Panc1 (cell line): ENCODE results near the gene STK25. TPM values are rescaled to one million over a fixed set of nuclear protein-coding genes. Genes with fewer than 3 reads are reported as not detected.

Source experiments
- ATAC-seq: fragments of 200-7000 bp; cut with Tn5 transposase; 2 replicates; pipeline ENCODE4 v1.9.1; 2020; ENCODE audit warnings: mild to moderate bottlenecking, moderate library complexity
- BruUV-seq: library from RNA; stranded (reverse); fragments of 400-500 nt; replicated peaks from 2 replicates; lab custom pipeline; 2021; lab: Mats Ljungman, UMichigan
- CTCF ChIA-PET: fragments of 300-600 bp; sonication (Branson Sonifier 250); formaldehyde crosslinking; loops from one replicate; lab custom pipeline; 2022; ENCODE audit warnings: antibody characterized with exemption; lab: Charles Lee
- POLR2A ChIA-PET: fragments of 300-600 bp; sonication (Branson Sonifier 250); formaldehyde crosslinking; loops from one replicate; lab custom pipeline; 2022; ENCODE audit warnings: antibody characterized with exemption; lab: Charles Lee
- DNase-seq: peaks from one replicate; pipeline ENCODE4 v3.0.0-alpha.2; 2010; ENCODE audit warnings: low read depth, low spot score
- H3K27ac ChIP-seq: 2 replicates; pipeline ENCODE4 v1.5.1; 2011; ENCODE audit warnings: mild to moderate bottlenecking, low read length, inconsistent platforms
- H3K27me3 ChIP-seq: fragments of 200-500 bp; sonication (Bioruptor generic); 2 replicates; pipeline ENCODE4 v1.6.0; 2014; ENCODE audit warnings: low read length, inconsistent platforms; ENCODE audit not compliant: control insufficient read depth, insufficient read depth
- H3K36me3 ChIP-seq: fragments of 200-500 bp; sonication (Bioruptor generic); 2 replicates; pipeline ENCODE4 v1.5.1; 2014; ENCODE audit warnings: inconsistent platforms, mild to moderate bottlenecking, low read length, moderate library complexity; ENCODE audit not compliant: control insufficient read depth, insufficient read depth
- H3K4me1 ChIP-seq: 2 replicates; pipeline ENCODE4 v1.5.1; 2011; ENCODE audit warnings: inconsistent platforms, mild to moderate bottlenecking, low read length, moderate library complexity; ENCODE audit not compliant: control insufficient read depth, insufficient read depth
- H3K4me3 ChIP-seq, 2 experiments: 2 replicates each; pipeline ENCODE4 v1.5.1; 2011 to 2012; ENCODE audit warnings: low read depth in 2 of 2, low read length in 2 of 2, mild to moderate bottlenecking in 2 of 2, inconsistent platforms in 1 of 2, moderate library complexity in 1 of 2
- H3K9me3 ChIP-seq: fragments of 200-500 bp; sonication (Bioruptor generic); 2 replicates; pipeline ENCODE4 v1.5.1; 2014; ENCODE audit warnings: low read depth, mild to moderate bottlenecking, inconsistent platforms, low read length, moderate library complexity; ENCODE audit not compliant: control insufficient read depth, insufficient read depth
- CTCF ChIP-seq: fragments of 450-650 bp; IDR thresholded peaks from 2 replicates; pipeline ENCODE4 v1.5.1; 2017; ENCODE audit warnings: mild to moderate bottlenecking
- POLR2AphosphoS5 ChIP-seq: IDR thresholded peaks from 2 replicates; pipeline ENCODE4 v1.6.1; 2012; ENCODE audit warnings: mild to moderate bottlenecking, low read depth, low read length, moderate library complexity
- SIN3A ChIP-seq: IDR thresholded peaks from 2 replicates; pipeline ENCODE4 v1.6.1; 2012; ENCODE audit warnings: low read depth, mild to moderate bottlenecking, low read length, moderate library complexity, borderline replicate concordance; ENCODE audit not compliant: insufficient read depth
- TCF7L2 ChIP-seq: IDR thresholded peaks from 2 replicates; pipeline ENCODE4 v1.6.1; 2011; ENCODE audit warnings: mild to moderate bottlenecking, low read depth, low read length, inconsistent platforms
- in situ Hi-C: cut with HindIII; loops from 2 replicates; pipeline ENCODE4 v1.10.0; 2016; ENCODE audit warnings: low sequenced_read_pairs, low pct_unique_long_range_greater_than_20kb
- intact Hi-C: fragments of 100-400 bp; cut with micrococcal nuclease; formaldehyde crosslinking; loops from one replicate; pipeline ENCODE4 v1.10.0; 2022; ENCODE audit not compliant: unreplicated experiment
- total RNA-seq: library from RNA; stranded (reverse); gene quantifications from one replicate; pipeline ENCODE4 v1.2.1, GENCODE V29; 2021; ENCODE audit not compliant: unreplicated experiment
- TF ChIP-seq, protein P1 (sequence below), 2 experiments: IDR thresholded peaks; 2 replicates each; pipeline ENCODE4 v1.6.1; 2011 to 2012; ENCODE audit warnings: low read depth in 2 of 2, control low read depth in 1 of 2, low read length in 1 of 2, mild to moderate bottlenecking in 1 of 2, moderate library complexity in 1 of 2; ENCODE audit not compliant: insufficient read depth in 1 of 2

Gene STK25
- total RNA-seq, 1 experiment from 2014 or later: 195 TPM

- Histone ChIP-seq H3K27ac (peak overlapping the region; percentile 17; the same call in 1 of the 2 replicates), H3K9me3 (no peaks in the 10 kb centered on the region), H3K4me3 (no peak overlapping the region), H3K4me1 (peaks cover 4% of the 10 kb centered on the region; the same call in 1 of the 2 replicates), H3K27me3 (no peaks in the 10 kb centered on the region), H3K36me3 (no peaks in the 10 kb centered on the region)
- no TSS peak for BruUV-seq
- ATAC-seq (no peak), DNase-seq (no peak)
- in situ Hi-C loops (no loop called here), intact Hi-C loops (no loop called here)
- ChIA-PET CTCF (no interaction called here), POLR2A (no interaction called here)
- TF ChIP-seq CTCF (no peak), SIN3A (no peak), TCF7L2 (no peak), POLR2AphosphoS5 (no peak)
- TF ChIP-seq, protein P1, sequence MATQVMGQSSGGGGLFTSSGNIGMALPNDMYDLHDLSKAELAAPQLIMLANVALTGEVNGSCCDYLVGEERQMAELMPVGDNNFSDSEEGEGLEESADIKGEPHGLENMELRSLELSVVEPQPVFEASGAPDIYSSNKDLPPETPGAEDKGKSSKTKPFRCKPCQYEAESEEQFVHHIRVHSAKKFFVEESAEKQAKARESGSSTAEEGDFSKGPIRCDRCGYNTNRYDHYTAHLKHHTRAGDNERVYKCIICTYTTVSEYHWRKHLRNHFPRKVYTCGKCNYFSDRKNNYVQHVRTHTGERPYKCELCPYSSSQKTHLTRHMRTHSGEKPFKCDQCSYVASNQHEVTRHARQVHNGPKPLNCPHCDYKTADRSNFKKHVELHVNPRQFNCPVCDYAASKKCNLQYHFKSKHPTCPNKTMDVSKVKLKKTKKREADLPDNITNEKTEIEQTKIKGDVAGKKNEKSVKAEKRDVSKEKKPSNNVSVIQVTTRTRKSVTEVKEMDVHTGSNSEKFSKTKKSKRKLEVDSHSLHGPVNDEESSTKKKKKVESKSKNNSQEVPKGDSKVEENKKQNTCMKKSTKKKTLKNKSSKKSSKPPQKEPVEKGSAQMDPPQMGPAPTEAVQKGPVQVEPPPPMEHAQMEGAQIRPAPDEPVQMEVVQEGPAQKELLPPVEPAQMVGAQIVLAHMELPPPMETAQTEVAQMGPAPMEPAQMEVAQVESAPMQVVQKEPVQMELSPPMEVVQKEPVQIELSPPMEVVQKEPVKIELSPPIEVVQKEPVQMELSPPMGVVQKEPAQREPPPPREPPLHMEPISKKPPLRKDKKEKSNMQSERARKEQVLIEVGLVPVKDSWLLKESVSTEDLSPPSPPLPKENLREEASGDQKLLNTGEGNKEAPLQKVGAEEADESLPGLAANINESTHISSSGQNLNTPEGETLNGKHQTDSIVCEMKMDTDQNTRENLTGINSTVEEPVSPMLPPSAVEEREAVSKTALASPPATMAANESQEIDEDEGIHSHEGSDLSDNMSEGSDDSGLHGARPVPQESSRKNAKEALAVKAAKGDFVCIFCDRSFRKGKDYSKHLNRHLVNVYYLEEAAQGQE (IDR thresholded peaks at IDR 0.05; ENCODE audit: insufficient read depth in 1 of 2, low read depth in 2 of 2, low read length in 1 of 2): no peak
These were observed 8.4 kb downstream of the STK25 start for GRCh38 chr2:241500016-241500415.

GRCh38 chr2:241499146-241499965, 9.0 kb downstream of the STK25 start:
- no peak for DNase-seq
- H3K4me1 ChIP-seq: peaks cover 3% of the 10 kb centered on the region; the same call in 1 of the 2 replicates
- TF ChIP-seq TCF7L2 (no peak), SIN3A (no peak), POLR2AphosphoS5 (no peak), CTCF (no peak)
- TF ChIP-seq, protein P1 (IDR thresholded peaks at IDR 0.05; ENCODE audit: insufficient read depth in 1 of 2, low read depth in 2 of 2, low read length in 1 of 2): no peak
- H3K27ac ChIP-seq: peak overlapping the region; percentile 17; the same call in 1 of the 2 replicates
- TSS peak; percentile 40 for BruUV-seq
- ChIA-PET POLR2A (no interaction called here), CTCF (no interaction called here)
- no peaks in the 10 kb centered on the region for H3K9me3 ChIP-seq
- H3K4me3 ChIP-seq: no peak overlapping the region
- in situ Hi-C loops (no loop called here), intact Hi-C loops (no loop called here)
- no peaks in the 10 kb centered on the region for H3K36me3 ChIP-seq
- no peaks in the 10 kb centered on the region for H3K27me3 ChIP-seq
- 0 out of 2 replicates have a peak, but pooled peaks have one; percentile 10 for ATAC-seq
